ENCODE data around the gene VWA3B.
"Not testable (repeated sequence)": the region's sequence is repeated elsewhere in the genome, so short reads cannot be mapped to it uniquely, and the experiment has no call there.

VWA3B gene

DNA sequence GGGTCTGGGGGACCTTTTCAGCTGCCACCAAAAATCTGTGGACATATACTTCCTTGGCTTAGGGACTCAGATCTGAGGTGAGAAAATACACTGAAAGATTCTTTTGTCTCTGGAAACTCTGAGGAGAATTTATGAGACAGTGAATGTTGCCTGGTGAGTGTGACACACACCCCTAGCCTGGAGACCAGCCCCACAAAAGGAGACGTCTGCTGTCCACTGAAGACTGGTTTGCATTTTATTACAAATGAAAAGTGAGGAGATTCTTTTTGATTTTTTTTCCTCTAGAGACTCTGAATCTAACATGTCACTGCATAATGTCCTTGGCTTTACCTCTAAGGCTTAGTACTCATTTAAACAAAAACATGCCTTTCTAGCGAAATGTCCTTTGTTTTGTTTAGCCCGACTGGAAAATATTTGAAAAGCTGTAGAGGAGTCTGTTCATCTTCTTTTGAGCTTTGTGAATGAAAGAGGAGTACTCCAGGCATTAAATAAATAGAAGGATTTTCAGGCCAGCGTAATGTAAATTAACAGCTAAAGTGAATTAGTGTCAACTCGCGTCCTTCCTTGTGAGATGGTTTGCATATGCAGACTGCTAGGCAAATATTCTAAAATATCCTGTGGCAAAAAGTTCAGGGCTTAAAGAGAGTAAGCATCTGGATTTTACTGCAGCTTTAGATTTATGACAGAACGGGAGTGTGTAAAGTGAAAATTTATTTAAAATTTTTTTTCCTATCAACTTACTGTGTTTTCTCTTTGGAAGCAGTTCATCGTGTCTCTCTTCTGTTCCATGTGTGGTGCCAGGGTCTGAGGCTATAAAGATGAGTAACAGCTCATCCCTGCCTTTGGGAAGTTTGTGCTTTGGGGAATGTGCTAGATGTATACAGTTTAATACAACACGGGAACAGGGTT is 125.4 kb downstream of the VWA3B start:
- H3K27ac ChIP-seq = no peak overlapping the region
- no peak overlapping the region for H3K4me3 ChIP-seq

GRCh38 chr2:98216616-98217015 is 129.6 kb downstream of the VWA3B start:
- H3K27ac ChIP-seq = no peak overlapping the region
- H3K4me3 ChIP-seq = no peak overlapping the region

DNA sequence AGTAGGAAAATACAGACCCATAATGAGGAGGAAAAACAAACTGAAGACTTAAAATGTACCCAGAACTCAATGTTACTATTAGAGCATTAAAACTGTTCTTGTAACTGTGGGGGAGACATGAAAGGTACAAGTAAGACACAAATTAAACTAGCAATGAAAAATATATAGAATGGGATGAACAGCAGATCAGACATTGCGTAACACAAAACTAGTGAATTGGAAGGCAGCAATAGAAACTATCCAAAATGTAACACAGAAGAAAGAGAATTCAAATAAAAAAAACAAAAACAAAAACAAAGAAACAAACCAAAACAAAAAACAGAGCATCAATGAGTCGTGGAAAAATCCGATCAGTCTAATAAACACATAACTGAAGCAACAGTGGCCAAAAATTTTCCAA is 132.2 kb downstream of the VWA3B start:
- Histone ChIP-seq H3K27ac (no peak overlapping the region), H3K4me3 (no peak overlapping the region)

GRCh38 chr2:98233941-98234340 is 147.0 kb downstream of the VWA3B start:
- no peak overlapping the region for H3K27ac ChIP-seq
- no peak overlapping the region for H3K4me3 ChIP-seq

DNA sequence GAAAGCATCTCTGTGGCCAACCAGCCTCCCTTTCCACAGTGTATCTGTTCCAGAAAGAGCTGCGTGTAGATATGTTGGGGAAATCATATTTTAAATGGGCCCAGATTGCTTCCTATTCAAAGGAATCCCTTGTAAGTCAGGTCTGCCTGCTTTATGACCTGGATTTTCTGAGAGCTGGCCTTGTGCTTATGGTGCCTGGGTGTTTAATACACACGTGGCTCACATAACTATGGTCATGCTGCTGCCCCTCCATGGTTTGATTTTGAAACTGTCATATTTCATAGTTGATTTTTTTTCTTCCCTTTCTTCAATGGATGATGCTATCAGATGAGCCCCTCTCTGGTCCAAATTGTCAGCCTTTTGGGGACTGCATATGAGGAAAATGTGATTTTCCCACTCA is 147.8 kb downstream of the VWA3B start:
- H3K27ac ChIP-seq = no peak overlapping the region
- H3K4me3 ChIP-seq = no peak overlapping the region

GRCh38 chr2:98236935-98237334 is 150.0 kb downstream of the VWA3B start:
- Histone ChIP-seq H3K4me3 (no peak overlapping the region), H3K27ac (no peak overlapping the region)

DNA sequence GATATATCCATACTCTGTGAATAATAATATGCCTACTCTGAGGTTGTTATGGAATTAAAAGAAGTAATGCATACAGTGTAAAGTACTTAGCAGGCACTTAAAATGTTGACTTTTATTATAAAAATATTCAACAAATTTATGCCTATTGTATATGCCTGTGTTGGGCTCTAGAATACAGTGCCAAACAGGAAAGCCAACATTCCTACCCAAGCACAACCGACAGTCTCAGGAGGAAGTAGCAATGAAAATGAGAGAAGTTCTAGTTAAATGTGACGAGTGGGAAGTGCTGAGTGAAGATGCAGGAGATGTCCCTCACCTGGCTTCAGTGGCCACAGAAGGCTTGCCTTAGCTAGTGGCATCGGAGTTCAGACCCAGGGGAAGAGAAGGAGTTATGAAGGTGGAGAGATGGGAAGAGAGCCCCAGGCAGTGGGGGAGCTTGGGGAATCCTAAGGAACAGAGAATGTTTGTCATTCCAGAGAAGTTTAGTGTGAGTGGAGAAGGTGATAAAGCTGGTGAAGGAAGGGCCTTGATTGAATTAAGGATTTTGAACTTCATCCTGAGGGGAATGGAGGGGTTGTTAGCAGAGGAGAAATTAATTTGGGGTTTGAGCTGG is 153.9 kb downstream of the VWA3B start:
- Histone ChIP-seq H3K4me3 (no peak overlapping the region), H3K27ac (no peak overlapping the region)

DNA sequence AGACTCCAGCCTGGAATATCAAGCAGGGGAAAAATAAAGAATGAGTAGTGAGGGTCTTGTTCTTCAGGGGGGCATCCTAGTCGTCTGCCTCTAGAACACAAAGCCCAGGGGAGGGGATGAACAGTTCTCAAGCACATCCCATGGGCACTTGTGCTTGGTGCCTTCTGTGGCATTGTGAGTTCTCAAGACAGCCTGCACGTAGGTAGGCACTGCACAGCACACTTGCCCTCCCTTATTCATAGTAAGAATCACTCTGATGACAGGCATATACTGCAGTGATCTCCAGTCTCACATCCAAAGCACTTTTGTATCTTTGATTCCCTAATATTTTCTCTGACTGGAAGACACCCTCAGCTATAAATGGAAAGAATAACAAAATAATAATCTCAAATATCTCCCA is 154.6 kb downstream of the VWA3B start:
- Histone ChIP-seq H3K4me3 (no peak overlapping the region), H3K27ac (no peak overlapping the region)

DNA sequence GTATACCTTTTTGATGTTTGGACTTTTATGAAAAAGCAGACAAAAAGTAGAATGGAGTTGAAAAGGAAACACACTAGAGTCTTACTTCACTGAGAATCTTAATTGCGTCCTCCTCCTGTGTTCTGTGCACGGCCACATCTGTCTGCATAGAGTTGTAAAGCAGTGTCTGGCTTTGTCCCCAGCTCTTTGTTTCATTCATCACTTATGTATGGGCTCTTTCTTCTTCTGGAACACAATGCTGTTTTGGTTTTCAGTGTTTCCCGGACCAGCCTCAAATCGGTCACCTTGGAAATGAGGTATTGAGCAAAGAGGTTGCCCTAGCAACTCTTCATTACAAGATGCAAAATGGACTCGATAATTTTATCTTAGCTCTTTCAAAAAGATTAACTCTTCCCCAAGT is 155.0 kb downstream of the VWA3B start:
- Histone ChIP-seq H3K4me3 (no peak overlapping the region), H3K27ac (no peak overlapping the region)

DNA sequence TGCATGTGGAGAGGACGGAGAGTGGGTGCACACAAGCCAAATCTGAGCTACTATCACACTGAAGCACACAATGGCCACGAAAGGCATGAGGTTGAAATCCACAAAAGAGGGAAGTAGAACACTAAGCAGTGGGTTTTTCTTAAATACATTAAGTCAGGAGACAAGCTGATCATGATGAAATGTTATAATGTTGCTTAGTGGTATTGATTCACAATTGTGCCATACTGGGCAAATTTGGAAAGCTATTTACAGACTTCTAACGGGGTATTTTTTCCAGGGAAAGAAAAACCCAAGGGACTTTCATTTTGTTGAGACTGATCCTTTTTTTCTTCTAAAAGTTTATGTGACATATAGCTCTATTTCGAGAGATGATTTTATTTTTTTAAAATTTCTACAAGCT is 158.5 kb downstream of the VWA3B start:
- no peak overlapping the region for H3K4me3 ChIP-seq
- H3K27ac ChIP-seq = no peak overlapping the region

GRCh38 chr2:98247383-98247782 is 160.4 kb downstream of the VWA3B start:
- Histone ChIP-seq H3K27ac (no peak overlapping the region), H3K4me3 (no peak overlapping the region)

DNA sequence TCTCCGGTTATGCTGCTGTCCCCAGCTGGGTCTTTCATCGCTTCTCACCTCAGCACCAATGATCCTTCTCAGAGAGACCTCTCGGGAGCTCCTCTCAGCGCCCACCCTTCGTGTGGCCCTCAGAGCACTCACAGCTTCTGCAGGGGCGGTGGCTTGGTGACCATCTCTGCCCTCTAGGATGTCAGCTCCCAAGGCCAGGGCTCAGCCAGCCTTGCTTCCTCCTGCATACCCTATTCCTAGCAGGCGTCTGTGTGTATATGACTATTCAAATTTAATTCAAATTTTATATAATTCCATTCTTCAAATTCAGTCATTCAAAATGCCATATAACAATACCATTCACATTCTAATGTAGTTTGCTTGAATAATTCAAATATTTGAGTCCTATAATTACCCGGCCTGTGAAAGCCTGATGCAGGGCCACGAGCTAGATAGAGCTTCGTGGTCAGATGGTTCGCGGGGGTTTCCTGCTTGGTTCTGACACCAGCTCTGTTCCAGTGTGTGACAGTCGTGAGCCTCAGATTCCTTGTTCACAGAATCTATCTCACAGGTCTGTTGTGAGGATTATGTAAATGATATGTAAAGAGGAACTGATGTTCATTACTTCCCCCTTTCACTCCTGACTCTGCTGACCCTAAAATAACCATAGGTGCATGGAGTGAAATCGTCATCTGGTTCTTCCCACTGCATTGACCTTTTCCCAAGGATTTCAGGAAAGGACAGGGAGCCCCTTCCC is 165.2 kb downstream of the VWA3B start:
- H3K27ac ChIP-seq = no peak overlapping the region
- H3K4me3 ChIP-seq = no peak overlapping the region

GRCh38 chr2:98253461-98254070 is 166.6 kb downstream of the VWA3B start:
- Histone ChIP-seq H3K4me3 (no peak overlapping the region), H3K27ac (no peak overlapping the region)

GRCh38 chr2:98254504-98255059 is 167.6 kb downstream of the VWA3B start:
- no peak overlapping the region for H3K4me3 ChIP-seq
- H3K27ac ChIP-seq = no peak overlapping the region

DNA sequence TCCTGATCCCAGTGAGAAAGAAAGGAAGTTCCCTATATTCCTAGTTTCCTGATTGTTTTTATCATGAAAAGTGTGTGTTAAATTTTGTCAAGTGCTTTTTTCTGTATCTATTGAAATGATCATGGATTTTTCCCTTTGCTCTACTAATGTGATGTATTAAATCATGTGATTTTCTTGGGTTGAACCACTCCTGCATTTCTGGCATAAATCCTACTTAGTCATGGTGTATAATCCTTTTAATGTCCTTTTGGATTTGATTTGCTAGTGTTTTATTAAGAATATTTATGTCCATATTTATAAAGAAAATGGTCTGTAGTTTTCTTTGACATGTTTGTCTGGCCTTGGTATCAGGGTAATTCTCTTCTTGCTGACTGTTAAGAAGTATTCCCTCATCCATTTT is 171.9 kb downstream of the VWA3B start:
- Histone ChIP-seq H3K4me3 (no peak overlapping the region), H3K27ac (no peak overlapping the region)

GRCh38 chr2:98263362-98263761 is 176.4 kb downstream of the VWA3B start:
- no peak overlapping the region for H3K4me3 ChIP-seq

GRCh38 chr2:98268225-98268624 is 181.3 kb downstream of the VWA3B start:
- not testable (repeated sequence) for H3K4me3 ChIP-seq

More at GRCh38 chr2:98263362-98263761, 176.4 kb downstream of the VWA3B start:
- no peak overlapping the region for H3K27ac ChIP-seq

DNA sequence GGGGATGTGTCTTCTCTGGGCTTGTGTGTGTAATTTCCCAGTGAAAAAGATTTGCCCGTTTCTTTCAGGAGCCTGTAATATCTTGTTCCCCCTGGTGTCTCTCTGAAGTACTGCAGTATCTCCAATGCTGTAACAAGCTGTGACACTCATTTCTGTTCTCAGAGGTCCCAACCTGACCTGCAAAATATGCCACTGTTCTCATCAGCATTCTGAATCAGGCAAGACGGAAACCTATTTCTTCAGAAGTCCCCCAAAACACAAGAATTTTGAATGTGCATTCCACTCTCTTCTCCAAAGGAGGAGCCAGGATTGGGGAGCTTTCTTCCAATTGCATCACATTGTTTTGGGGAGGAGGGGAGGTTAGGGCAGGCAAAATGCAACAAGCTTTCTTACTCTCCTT is 182.3 kb downstream of the VWA3B start:
- Histone ChIP-seq H3K4me3 (no peak overlapping the region), H3K27ac (no peak overlapping the region)

More at GRCh38 chr2:98268225-98268624, 181.3 kb downstream of the VWA3B start:
- H3K27ac ChIP-seq = not testable (repeated sequence)

DNA sequence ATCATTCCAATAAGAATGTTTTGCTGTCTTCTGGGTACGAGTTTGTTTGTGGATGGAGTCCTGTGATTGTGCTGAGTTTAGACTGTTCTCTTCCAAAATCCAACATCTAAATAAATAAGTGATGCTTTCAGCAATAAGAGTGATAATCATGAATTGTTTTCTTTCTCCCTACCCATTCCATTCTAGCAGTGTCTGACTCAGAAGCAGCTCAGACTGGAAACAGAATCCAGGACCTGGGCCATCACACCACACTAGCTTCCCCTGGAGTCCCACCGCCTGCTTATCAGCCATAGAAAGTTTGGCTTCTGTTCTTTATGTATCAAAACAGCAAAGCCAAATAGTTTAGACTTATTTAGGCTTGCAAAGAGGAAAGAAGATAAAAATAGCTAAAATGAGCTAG is 182.9 kb downstream of the VWA3B start:
- Histone ChIP-seq H3K27ac (no peak overlapping the region), H3K4me3 (no peak overlapping the region)

Data from skin epidermis (tissue), 12 donors.